ENCODE results near the gene TSPAN12. TPM values are rescaled to one million over a fixed set of nuclear protein-coding genes. Genes with fewer than 3 reads are reported as not detected.

Gene TSPAN12
- total RNA-seq, 4 donors from 2014 or later = 1.3 to 4.6 (median 3.3) TPM

DNA sequence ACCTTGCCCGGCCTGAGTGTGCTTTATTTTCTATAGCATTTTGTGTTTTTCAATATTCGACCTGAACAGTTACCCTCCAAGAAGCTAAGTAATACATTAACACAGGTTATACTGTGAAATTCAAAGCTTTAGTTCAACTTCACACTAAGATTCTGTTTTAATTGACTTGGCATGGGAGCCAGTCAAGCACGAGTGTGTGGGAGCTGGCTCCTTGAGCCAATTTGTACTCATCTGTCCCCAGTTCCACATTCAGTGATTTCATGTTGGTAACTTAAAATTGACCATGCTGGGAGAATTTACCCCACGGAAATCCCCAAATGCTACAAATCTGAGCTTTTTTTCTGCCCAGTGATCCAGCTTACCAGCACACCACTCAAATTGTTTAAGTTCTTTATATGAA is 20.3 kb downstream of the TSPAN12 start:
- WGBS, 2 donors = 83 to 86% methylated on average over 4 of the region's 4 CpGs
- DNase-seq (ENCODE audit: low spot score in 2 of 2) = no peak
- TF ChIP-seq CTCF (IDR thresholded peaks at IDR 0.05) (no peak), POLR2A (IDR thresholded peaks at IDR 0.05) (no peak)
- no peak overlapping the region for H3K4me3 ChIP-seq (ENCODE audit: low read depth, poor library complexity, severe bottlenecking)
- intact Hi-C loops (cut with DNase I; ENCODE audit: low total_unique reads) = no loop called here

DNA sequence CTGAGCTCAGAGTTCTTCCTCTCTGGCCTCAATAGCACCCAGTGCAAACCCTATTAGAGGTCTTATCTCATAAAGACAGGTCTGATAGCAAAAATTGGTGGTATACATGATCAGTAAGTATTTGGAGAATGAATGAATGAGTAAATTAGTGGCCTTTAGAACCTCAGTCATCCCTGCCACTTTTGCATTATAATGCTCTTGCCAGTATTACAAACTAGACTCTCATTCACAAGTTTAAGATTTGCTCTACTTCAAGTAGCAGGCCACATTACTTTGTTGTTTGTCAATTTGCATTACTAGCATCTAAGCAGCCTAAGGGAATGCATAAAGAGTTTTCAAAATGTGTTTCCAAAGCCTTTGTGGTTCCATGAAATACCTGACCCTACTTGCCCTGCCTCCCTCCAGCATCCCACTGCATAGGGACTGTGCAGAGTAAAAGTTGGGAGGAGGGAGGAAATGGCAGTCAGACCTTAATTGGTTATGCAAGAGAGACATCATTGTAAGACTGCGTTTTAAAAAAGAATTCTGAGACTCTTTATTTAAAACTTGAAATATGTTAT is 21.3 kb downstream of the TSPAN12 start:
- H3K4me3 ChIP-seq (ENCODE audit: low read depth, poor library complexity, severe bottlenecking) = no peak overlapping the region
- WGBS, 2 donors = 70 to 84% methylated on average over 1 of the region's 1 CpG
- intact Hi-C loops (cut with DNase I; ENCODE audit: low total_unique reads) = no loop called here
- TF ChIP-seq CTCF (IDR thresholded peaks at IDR 0.05) (no peak), POLR2A (IDR thresholded peaks at IDR 0.05) (no peak)
- DNase-seq (ENCODE audit: low spot score in 2 of 2) = no peak

DNA sequence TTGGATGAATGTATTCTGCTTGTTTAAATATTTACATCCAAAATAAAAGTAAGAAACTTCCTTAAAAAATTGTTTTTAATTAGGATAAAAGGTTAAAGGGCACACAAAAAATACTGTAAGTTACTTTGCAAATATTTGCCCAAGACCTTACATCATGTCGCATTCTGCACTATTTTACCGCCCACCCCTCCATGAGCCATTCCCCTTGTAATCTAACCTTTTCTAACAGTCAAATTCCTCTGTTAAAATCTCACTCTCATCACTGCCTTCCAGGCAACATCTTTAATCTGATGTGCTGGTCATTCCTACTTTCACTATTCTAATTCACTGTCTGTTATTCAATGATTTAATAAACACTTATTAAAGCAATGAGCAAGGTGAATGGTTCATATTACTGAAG is 23.2 kb downstream of the TSPAN12 start:
- WGBS, 2 donors = 99 to 100% methylated on average over 2 of the region's 2 CpGs
- intact Hi-C loops (cut with DNase I; ENCODE audit: low total_unique reads) = no loop called here
- DNase-seq (ENCODE audit: low spot score in 2 of 2) = no peak
- TF ChIP-seq POLR2A (IDR thresholded peaks at IDR 0.05) = no peak
- H3K4me3 ChIP-seq (ENCODE audit: low read depth, poor library complexity, severe bottlenecking) = no peak overlapping the region

DNA sequence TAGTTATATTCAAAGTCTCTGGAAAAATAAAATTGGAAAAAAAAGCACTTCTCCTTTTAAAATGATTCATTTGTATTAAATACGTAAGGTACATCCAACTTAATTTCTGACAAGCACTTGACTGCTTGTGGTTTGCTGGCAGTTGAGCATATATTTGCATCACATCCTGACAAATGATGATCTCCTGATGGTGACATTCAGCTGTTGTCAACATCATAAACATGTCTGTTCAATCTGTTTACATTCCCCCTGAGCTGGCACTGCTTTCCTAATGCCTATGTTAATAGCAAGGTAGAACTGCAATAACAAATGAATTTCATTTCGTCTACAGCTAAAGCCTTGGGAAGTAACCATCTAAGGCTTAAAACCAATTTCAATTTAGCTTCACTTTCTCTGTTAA is 24.4 kb downstream of the TSPAN12 start:
- 69 to 81% methylated on average over 2 of the region's 2 CpGs for WGBS, 2 donors
- DNase-seq (ENCODE audit: low spot score in 2 of 2) = no peak
- no peak overlapping the region for H3K4me3 ChIP-seq (ENCODE audit: low read depth, poor library complexity, severe bottlenecking)
- TF ChIP-seq POLR2A (IDR thresholded peaks at IDR 0.05) (no peak), CTCF (IDR thresholded peaks at IDR 0.05) (no peak)
- intact Hi-C loops (cut with DNase I; ENCODE audit: low total_unique reads) = no loop called here

DNA sequence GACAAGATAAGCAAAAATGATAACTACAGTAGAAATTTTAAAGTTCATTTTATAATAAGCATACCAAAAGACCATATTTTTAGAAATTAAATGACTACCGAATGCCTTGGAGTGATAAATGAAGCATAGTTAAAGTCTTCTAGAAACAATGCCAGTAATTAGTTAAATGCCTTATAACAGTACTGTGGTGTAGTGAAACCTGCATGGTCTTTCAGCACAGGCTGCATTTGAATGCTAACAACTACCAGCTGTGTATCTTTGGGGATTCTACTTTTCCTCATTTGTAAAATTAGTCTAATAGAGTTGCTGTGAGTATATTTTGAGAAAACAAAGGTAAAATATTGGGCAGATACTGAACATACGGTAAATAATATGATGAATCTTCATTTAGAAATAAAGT is 25.1 kb downstream of the TSPAN12 start:
- no peak for DNase-seq (ENCODE audit: low spot score in 2 of 2)
- no peak for TF ChIP-seq CTCF (IDR thresholded peaks at IDR 0.05)
- TF ChIP-seq POLR2A (IDR thresholded peaks at IDR 0.05) = no peak
- WGBS, 2 donors = 93 to 96% methylated on average over 2 of the region's 2 CpGs
- H3K4me3 ChIP-seq (ENCODE audit: low read depth, poor library complexity, severe bottlenecking) = no peak overlapping the region
- intact Hi-C loops (cut with DNase I; ENCODE audit: low total_unique reads) = no loop called here

GRCh38 chr7:120831260-120831659 is 26.7 kb downstream of the TSPAN12 start:
- H3K4me3 ChIP-seq (ENCODE audit: low read depth, poor library complexity, severe bottlenecking) = no peak overlapping the region
- WGBS, 2 donors = 81 to 86% methylated on average over 1 of the region's 1 CpG
- intact Hi-C loops (cut with DNase I; ENCODE audit: low total_unique reads) = no loop called here
- no peak for DNase-seq (ENCODE audit: low spot score in 2 of 2)
- TF ChIP-seq CTCF (IDR thresholded peaks at IDR 0.05) (no peak), POLR2A (IDR thresholded peaks at IDR 0.05) (no peak)
